GM23338 (cell line): ENCODE data around the gene PKP3. TPM values are rescaled to one million over a fixed set of nuclear protein-coding genes. Genes with fewer than 3 reads are reported as not detected.

Experiments used
- ATAC-seq: fragments of 200-7000 bp; cut with Tn5 transposase; 3 replicates; pipeline ENCODE4 v1.9.1; 2020
- DNase-seq: peaks from one replicate; pipeline ENCODE4 v3.0.0-alpha.2; 2015; ENCODE audit warnings: low spot score
- H2AFZ ChIP-seq: fragments of 200-600 bp; sonication (generic); 2 replicates; pipeline ENCODE4 v1.8.0; 2016; ENCODE audit warnings: antibody characterized with exemption, mild to moderate bottlenecking, moderate library complexity
- H3F3A ChIP-seq: fragments of 200-600 bp; sonication (generic); replicated peaks from 2 replicates; pipeline ENCODE4 v1.8.0; 2017; ENCODE audit warnings: antibody characterized with exemption, mixed run types, low read depth
- H3K27ac ChIP-seq: fragments of 200-600 bp; sonication (generic); 2 replicates; pipeline ENCODE4 v1.6.1; 2016; ENCODE audit warnings: low read depth
- H3K27me3 ChIP-seq: fragments of 200-600 bp; sonication (generic); 2 replicates; pipeline ENCODE4 v1.8.0; 2016; ENCODE audit warnings: mild to moderate bottlenecking, mixed run types, moderate library complexity; ENCODE audit not compliant: insufficient read depth
- H3K36me3 ChIP-seq: fragments of 200-600 bp; sonication (generic); 2 replicates; pipeline ENCODE4 v1.8.0; 2016; ENCODE audit warnings: mild to moderate bottlenecking; ENCODE audit not compliant: insufficient read depth
- H3K4me1 ChIP-seq: fragments of 200-600 bp; sonication (generic); 2 replicates; pipeline ENCODE4 v1.8.0; 2016; ENCODE audit warnings: mild to moderate bottlenecking, moderate library complexity; ENCODE audit not compliant: insufficient read depth
- H3K4me2 ChIP-seq: fragments of 200-600 bp; sonication (generic); 2 replicates; pipeline ENCODE4 v1.7.1; 2017; ENCODE audit warnings: mixed run types
- H3K4me3 ChIP-seq: fragments of 200-600 bp; sonication (generic); 2 replicates; pipeline ENCODE4 v1.6.1; 2016; ENCODE audit warnings: mixed run types
- H3K79me2 ChIP-seq: fragments of 200-600 bp; sonication (generic); replicated peaks from 2 replicates; pipeline ENCODE4 v1.8.0; 2017; ENCODE audit warnings: mild to moderate bottlenecking; ENCODE audit not compliant: insufficient read depth
- H3K9me2 ChIP-seq: fragments of 200-600 bp; sonication (generic); 2 replicates; pipeline ENCODE4 v1.8.0; 2017; ENCODE audit not compliant: insufficient read depth
- H4K20me1 ChIP-seq: fragments of 200-600 bp; sonication (generic); replicated peaks from 2 replicates; pipeline ENCODE4 v1.8.0; 2017; ENCODE audit warnings: mild to moderate bottlenecking; ENCODE audit not compliant: insufficient read depth
- H3K27ac Mint-ChIP-seq: 2 replicates; pipeline ENCODE4 v1.8.0; 2020; ENCODE audit warnings: inconsistent platforms, mild to moderate bottlenecking, moderate library complexity, mixed read lengths
- H3K27me3 Mint-ChIP-seq: 3 replicates; pipeline ENCODE4 v1.8.0; 2022; ENCODE audit warnings: low read depth, mild to moderate bottlenecking, moderate library complexity, mixed read lengths, inconsistent platforms; ENCODE audit not compliant: insufficient read depth, poor library complexity
- H3K36me3 Mint-ChIP-seq: 3 replicates; pipeline ENCODE4 v1.8.0; 2021; ENCODE audit warnings: low read depth, mild to moderate bottlenecking, inconsistent platforms, moderate library complexity, mixed read lengths
- H3K4me1 Mint-ChIP-seq: 3 replicates; pipeline ENCODE4 v1.8.0; 2020; ENCODE audit warnings: mild to moderate bottlenecking, inconsistent platforms, mixed read lengths
- H3K4me3 Mint-ChIP-seq: 3 replicates; pipeline ENCODE4 v1.8.0; 2021; ENCODE audit warnings: moderate library complexity, mild to moderate bottlenecking, inconsistent platforms, mixed read lengths
- H3K9me3 Mint-ChIP-seq: 3 replicates; pipeline ENCODE4 v1.8.0; 2020; ENCODE audit warnings: moderate library complexity, mild to moderate bottlenecking, inconsistent platforms, mixed read lengths
- CREB1 ChIP-seq: fragments of 250-450 bp; sonication (Bioruptor Pico); IDR thresholded peaks from 2 replicates; pipeline ENCODE4 v1.5.0; 2020; ENCODE audit warnings: low read depth, mild to moderate bottlenecking, moderate library complexity
- EZH2 ChIP-seq: fragments of 200-600 bp; sonication (generic); IDR thresholded peaks from one replicate; pipeline ENCODE4 v1.8.0; 2017; ENCODE audit warnings: antibody characterized with exemption, mild to moderate bottlenecking, low read depth; ENCODE audit not compliant: unreplicated experiment
- EZH2phosphoT487 ChIP-seq: fragments of 200-600 bp; sonication (generic); IDR thresholded peaks from one replicate; pipeline ENCODE4 v1.8.1; 2018; ENCODE audit warnings: antibody characterized with exemption; ENCODE audit not compliant: unreplicated experiment
- JUNB ChIP-seq: IDR thresholded peaks from one replicate; pipeline ENCODE4 v1.6.1; 2016; ENCODE audit warnings: antibody characterized with exemption; ENCODE audit not compliant: unreplicated experiment
- NANOG ChIP-seq: IDR thresholded peaks from 2 replicates; pipeline ENCODE4 v1.6.1; 2016; ENCODE audit warnings: antibody characterized with exemption, borderline replicate concordance
- POLR2AphosphoS5 ChIP-seq: IDR thresholded peaks from 2 replicates; pipeline ENCODE4 v1.6.1; 2016; ENCODE audit warnings: antibody characterized with exemption, low read depth
- STAT1 ChIP-seq: IDR thresholded peaks from one replicate; pipeline ENCODE4 v1.6.1; 2016; ENCODE audit warnings: antibody characterized with exemption; ENCODE audit not compliant: unreplicated experiment
- ZNF114 ChIP-seq: fragments of 250-450 bp; sonication (Bioruptor Pico); IDR thresholded peaks from 2 replicates; pipeline ENCODE4 v1.5.0; 2020; ENCODE audit warnings: mild to moderate bottlenecking, moderate library complexity
- ZNF331 ChIP-seq: fragments of 250-450 bp; sonication (Bioruptor Pico); IDR thresholded peaks from 2 replicates; pipeline ENCODE4 v1.5.0; 2020; ENCODE audit warnings: low read depth, mild to moderate bottlenecking, moderate library complexity
- polyA plus RNA-seq: library from polyadenylated mRNA; unstranded; fragments of >200 nt; fragmentation: Nextera tagmentation; extraction: Ambion mirVana; gene quantifications from 2 replicates; pipeline ENCODE4 v1.2.1, GENCODE V29; 2016
- total RNA-seq: library from RNA; depleted of rRNA; stranded (reverse); fragments of >200 nt; shearing (Covaris generic); gene quantifications from 2 replicates; pipeline ENCODE4 v1.2.3, GENCODE V29; 2014
- TF ChIP-seq, protein P1 (sequence below): fragments of 250-450 bp; sonication (Bioruptor Pico); IDR thresholded peaks from 2 replicates; pipeline ENCODE4 v1.5.0; 2020; ENCODE audit warnings: mild to moderate bottlenecking, moderate library complexity
- TF ChIP-seq, protein P2 (sequence below), 2 experiments: fragments of 200-600 bp in 1 of 2; sonication (generic) in 1 of 2; conservative IDR thresholded peaks; 2 replicates each; pipeline versions ENCODE4 v1.5.1 to v1.6.1; 2016 to 2017; ENCODE audit warnings: antibody characterized with exemption in 2 of 2, low read depth in 2 of 2, mild to moderate bottlenecking in 2 of 2, moderate library complexity in 1 of 2
- TF ChIP-seq, protein P3 (sequence below): IDR thresholded peaks from 2 replicates; pipeline ENCODE4 v1.6.1; 2016; ENCODE audit warnings: antibody characterized with exemption
- TF ChIP-seq, protein P4 (sequence below): IDR thresholded peaks from one replicate; pipeline ENCODE4 v1.6.1; 2018; ENCODE audit warnings: antibody characterized with exemption; ENCODE audit not compliant: unreplicated experiment

PKP3 gene
- total and polyA plus RNA-seq, 2 experiments from 2014 or later: 7.2 to 23.0 TPM

DNA sequence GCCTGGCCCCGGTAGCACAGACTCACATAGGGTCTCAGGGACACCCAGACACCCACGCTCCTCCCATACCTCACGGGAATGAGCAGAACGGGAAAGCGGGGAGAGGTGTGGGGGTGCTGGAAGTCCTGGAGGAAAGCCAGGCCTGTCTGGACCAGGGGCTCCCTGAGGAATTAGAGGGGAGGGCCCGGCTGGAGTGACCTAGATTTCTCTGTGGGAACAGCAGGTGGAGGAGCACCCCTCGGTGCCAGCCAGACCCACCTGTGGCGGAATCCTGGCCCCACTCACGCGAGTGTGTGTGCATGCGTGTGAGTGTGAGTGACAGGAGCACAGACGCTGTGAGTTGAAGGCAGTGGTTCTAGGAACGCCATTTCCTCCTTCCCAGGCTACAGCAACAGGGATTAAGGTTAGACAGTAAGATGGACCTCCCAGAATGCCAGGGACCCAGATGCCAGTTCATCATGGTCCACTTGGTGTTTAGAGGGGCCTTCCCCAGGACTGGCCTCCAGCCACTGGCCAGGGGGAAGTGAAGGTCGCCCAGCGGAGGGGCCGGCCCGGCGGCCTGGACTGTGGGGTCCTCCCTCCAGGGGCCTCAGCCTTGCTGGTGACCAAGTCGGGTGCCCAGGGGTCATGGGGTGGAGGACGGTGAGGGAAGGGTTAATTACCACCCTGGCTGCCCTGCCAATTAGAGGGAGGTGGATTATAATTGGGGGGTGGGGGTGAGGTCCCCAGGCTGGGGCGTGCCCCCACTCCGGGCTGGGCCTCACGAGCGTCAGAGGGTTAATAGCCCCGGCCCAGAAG lies 1.0 kb downstream of the PKP3 start:
- Histone ChIP-seq H3K79me2 (no peaks in the 10 kb centered on the region), H3F3A (no peaks in the 10 kb centered on the region), H2AFZ (no peak overlapping the region), H3K36me3 (no peaks in the 10 kb centered on the region), H4K20me1 (no peaks in the 10 kb centered on the region), H3K4me1 (peaks cover 6% of the 10 kb centered on the region), H3K4me2 (peak overlapping the region; percentile 73; the same call in 1 of the 2 replicates), H3K9me2 (no peaks in the 10 kb centered on the region), H3K4me3 (peak overlapping the region; percentile 47; the same call in 1 of the 2 replicates), H3K27ac (no peak overlapping the region), H3K27me3 (no peaks in the 10 kb centered on the region)
- TF ChIP-seq POLR2AphosphoS5 (no peak), ZNF331 (CRISPR knock-in tag) (no peak), STAT1 (no peak), NANOG (no peak), JUNB (no peak), EZH2 (no peak), CREB1 (CRISPR knock-in tag) (no peak), ZNF114 (CRISPR knock-in tag) (no peak), EZH2phosphoT487 (no peak)
- TF ChIP-seq, protein P1, sequence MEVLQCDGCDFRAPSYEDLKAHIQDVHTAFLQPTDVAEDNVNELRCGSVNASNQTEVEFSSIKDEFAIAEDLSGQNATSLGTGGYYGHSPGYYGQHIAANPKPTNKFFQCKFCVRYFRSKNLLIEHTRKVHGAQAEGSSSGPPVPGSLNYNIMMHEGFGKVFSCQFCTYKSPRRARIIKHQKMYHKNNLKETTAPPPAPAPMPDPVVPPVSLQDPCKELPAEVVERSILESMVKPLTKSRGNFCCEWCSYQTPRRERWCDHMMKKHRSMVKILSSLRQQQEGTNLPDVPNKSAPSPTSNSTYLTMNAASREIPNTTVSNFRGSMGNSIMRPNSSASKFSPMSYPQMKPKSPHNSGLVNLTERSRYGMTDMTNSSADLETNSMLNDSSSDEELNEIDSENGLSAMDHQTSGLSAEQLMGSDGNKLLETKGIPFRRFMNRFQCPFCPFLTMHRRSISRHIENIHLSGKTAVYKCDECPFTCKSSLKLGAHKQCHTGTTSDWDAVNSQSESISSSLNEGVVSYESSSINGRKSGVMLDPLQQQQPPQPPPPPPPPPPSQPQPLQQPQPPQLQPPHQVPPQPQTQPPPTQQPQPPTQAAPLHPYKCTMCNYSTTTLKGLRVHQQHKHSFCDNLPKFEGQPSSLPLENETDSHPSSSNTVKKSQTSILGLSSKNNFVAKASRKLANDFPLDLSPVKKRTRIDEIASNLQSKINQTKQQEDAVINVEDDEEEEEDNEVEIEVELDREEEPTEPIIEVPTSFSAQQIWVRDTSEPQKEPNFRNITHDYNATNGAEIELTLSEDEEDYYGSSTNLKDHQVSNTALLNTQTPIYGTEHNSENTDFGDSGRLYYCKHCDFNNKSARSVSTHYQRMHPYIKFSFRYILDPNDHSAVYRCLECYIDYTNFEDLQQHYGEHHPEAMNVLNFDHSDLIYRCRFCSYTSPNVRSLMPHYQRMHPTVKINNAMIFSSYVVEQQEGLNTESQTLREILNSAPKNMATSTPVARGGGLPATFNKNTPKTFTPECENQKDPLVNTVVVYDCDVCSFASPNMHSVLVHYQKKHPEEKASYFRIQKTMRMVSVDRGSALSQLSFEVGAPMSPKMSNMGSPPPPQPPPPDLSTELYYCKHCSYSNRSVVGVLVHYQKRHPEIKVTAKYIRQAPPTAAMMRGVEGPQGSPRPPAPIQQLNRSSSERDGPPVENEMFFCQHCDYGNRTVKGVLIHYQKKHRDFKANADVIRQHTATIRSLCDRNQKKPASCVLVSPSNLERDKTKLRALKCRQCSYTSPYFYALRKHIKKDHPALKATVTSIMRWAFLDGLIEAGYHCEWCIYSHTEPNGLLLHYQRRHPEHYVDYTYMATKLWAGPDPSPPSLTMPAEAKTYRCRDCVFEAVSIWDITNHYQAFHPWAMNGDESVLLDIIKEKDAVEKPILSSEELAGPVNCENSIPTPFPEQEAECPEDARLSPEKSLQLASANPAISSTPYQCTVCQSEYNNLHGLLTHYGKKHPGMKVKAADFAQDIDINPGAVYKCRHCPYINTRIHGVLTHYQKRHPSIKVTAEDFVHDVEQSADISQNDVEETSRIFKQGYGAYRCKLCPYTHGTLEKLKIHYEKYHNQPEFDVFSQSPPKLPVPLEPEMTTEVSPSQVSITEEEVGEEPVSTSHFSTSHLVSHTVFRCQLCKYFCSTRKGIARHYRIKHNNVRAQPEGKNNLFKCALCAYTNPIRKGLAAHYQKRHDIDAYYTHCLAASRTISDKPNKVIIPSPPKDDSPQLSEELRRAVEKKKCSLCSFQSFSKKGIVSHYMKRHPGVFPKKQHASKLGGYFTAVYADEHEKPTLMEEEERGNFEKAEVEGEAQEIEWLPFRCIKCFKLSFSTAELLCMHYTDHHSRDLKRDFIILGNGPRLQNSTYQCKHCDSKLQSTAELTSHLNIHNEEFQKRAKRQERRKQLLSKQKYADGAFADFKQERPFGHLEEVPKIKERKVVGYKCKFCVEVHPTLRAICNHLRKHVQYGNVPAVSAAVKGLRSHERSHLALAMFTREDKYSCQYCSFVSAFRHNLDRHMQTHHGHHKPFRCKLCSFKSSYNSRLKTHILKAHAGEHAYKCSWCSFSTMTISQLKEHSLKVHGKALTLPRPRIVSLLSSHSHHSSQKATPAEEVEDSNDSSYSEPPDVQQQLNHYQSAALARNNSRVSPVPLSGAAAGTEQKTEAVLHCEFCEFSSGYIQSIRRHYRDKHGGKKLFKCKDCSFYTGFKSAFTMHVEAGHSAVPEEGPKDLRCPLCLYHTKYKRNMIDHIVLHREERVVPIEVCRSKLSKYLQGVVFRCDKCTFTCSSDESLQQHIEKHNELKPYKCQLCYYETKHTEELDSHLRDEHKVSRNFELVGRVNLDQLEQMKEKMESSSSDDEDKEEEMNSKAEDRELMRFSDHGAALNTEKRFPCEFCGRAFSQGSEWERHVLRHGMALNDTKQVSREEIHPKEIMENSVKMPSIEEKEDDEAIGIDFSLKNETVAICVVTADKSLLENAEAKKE (CRISPR knock-in tag): no peak
- TF ChIP-seq, protein P2, sequence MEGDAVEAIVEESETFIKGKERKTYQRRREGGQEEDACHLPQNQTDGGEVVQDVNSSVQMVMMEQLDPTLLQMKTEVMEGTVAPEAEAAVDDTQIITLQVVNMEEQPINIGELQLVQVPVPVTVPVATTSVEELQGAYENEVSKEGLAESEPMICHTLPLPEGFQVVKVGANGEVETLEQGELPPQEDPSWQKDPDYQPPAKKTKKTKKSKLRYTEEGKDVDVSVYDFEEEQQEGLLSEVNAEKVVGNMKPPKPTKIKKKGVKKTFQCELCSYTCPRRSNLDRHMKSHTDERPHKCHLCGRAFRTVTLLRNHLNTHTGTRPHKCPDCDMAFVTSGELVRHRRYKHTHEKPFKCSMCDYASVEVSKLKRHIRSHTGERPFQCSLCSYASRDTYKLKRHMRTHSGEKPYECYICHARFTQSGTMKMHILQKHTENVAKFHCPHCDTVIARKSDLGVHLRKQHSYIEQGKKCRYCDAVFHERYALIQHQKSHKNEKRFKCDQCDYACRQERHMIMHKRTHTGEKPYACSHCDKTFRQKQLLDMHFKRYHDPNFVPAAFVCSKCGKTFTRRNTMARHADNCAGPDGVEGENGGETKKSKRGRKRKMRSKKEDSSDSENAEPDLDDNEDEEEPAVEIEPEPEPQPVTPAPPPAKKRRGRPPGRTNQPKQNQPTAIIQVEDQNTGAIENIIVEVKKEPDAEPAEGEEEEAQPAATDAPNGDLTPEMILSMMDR (conservative IDR thresholded peaks at IDR 0.05; ENCODE audit: low read depth in 2 of 2): no peak
- TF ChIP-seq, protein P3, sequence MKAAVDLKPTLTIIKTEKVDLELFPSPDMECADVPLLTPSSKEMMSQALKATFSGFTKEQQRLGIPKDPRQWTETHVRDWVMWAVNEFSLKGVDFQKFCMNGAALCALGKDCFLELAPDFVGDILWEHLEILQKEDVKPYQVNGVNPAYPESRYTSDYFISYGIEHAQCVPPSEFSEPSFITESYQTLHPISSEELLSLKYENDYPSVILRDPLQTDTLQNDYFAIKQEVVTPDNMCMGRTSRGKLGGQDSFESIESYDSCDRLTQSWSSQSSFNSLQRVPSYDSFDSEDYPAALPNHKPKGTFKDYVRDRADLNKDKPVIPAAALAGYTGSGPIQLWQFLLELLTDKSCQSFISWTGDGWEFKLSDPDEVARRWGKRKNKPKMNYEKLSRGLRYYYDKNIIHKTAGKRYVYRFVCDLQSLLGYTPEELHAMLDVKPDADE: no peak
- TF ChIP-seq, protein P4, sequence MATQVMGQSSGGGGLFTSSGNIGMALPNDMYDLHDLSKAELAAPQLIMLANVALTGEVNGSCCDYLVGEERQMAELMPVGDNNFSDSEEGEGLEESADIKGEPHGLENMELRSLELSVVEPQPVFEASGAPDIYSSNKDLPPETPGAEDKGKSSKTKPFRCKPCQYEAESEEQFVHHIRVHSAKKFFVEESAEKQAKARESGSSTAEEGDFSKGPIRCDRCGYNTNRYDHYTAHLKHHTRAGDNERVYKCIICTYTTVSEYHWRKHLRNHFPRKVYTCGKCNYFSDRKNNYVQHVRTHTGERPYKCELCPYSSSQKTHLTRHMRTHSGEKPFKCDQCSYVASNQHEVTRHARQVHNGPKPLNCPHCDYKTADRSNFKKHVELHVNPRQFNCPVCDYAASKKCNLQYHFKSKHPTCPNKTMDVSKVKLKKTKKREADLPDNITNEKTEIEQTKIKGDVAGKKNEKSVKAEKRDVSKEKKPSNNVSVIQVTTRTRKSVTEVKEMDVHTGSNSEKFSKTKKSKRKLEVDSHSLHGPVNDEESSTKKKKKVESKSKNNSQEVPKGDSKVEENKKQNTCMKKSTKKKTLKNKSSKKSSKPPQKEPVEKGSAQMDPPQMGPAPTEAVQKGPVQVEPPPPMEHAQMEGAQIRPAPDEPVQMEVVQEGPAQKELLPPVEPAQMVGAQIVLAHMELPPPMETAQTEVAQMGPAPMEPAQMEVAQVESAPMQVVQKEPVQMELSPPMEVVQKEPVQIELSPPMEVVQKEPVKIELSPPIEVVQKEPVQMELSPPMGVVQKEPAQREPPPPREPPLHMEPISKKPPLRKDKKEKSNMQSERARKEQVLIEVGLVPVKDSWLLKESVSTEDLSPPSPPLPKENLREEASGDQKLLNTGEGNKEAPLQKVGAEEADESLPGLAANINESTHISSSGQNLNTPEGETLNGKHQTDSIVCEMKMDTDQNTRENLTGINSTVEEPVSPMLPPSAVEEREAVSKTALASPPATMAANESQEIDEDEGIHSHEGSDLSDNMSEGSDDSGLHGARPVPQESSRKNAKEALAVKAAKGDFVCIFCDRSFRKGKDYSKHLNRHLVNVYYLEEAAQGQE: no peak
- no peak for ATAC-seq
- H3K4me3 Mint-ChIP-seq: peak overlapping the region; percentile 48; the same call in 1 of the 3 replicates
- no peak for DNase-seq
- no peak overlapping the region for H3K27ac Mint-ChIP-seq
- peaks cover 10% of the 10 kb centered on the region for H3K27me3 Mint-ChIP-seq
- peaks cover 14% of the 10 kb centered on the region; the same call in 2 of the 3 replicates for H3K36me3 Mint-ChIP-seq
- H3K4me1 Mint-ChIP-seq: peaks cover 2% of the 10 kb centered on the region; the same call in 1 of the 3 replicates
- H3K9me3 Mint-ChIP-seq: peaks cover 12% of the 10 kb centered on the region
